NCI-H128 (cell line): ENCODE data around the gene SERTM2.
A peak's percentile ranks its signal among the peaks of the same experiment; 100 is the strongest.
"Not testable (repeated sequence)": the region's sequence is repeated elsewhere in the genome, so short reads cannot be mapped to it uniquely, and the experiment has no call there.

Experiments used
- DNase-seq: peaks from one replicate; lab custom pipeline; 2025; ENCODE audit not compliant: unreplicated experiment; lab: John Stamatoyannopoulos, UW

Gene SERTM2

DNA sequence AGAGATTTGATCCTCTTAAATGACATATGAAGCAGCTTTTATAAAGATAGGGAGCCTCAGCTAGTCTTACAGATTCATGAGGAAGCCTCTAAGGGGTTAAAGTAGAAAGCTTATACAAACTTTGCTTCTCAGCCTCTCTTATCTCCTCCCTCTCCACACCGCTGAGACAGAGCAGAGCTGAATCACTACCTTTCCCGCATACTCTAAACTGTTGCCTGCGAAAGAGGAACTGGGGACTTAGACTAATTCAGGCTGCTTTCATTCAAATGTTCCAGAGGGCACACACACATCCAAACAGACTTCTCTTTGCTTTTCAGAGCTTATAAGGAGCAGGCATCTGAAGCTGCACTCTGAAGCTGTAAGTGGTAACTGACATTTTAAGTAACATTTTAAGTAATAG, at the start of gene SERTM2:
TSS of gene SERTM2 (plus strand) at position 169 of the 400 bp plus-strand sequence. CDS start 7,213 bp downstream, outside the sequence.
- DNase-seq: no peak

DNA sequence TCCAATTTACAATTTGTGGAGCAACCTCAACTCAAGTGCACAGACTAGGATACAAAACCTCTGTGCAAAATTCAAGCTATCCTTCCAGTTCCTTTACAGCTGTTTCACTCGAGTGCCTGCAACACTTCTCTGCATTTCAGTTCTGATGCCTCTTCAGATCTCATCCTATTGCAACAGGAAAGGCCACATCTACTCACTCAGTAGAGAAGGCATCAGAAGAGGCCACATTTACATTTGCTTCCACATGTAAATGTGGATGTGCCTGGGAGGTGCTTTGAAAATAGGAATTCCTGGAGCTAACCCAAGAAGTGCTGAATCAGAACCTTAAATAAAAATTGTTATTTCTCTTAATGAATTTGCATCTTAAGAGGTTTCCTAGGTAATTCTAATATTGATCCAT, 45.8 kb upstream of the SERTM2 start:
- no peak for DNase-seq

DNA sequence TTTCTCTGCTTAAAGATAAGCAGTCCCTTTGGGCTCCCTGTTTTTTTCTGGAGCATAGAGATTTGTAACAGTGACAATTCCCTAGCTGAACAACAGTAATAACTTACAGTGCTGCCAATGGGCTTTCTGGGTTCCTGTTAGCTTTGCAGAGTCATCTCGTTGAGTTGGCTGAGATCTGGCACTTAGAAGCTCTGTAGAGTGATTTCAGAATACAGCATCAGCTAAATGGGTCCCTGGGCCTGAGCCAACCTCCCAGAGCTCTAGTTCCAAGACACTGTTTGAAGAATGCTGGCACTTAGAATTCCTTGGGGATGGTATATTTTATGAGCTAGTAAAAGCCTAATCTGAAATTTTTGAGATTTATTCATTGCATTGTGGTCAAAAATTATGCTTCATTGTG, 43.5 kb upstream of the SERTM2 start:
- peak; percentile 20 for DNase-seq

DNA sequence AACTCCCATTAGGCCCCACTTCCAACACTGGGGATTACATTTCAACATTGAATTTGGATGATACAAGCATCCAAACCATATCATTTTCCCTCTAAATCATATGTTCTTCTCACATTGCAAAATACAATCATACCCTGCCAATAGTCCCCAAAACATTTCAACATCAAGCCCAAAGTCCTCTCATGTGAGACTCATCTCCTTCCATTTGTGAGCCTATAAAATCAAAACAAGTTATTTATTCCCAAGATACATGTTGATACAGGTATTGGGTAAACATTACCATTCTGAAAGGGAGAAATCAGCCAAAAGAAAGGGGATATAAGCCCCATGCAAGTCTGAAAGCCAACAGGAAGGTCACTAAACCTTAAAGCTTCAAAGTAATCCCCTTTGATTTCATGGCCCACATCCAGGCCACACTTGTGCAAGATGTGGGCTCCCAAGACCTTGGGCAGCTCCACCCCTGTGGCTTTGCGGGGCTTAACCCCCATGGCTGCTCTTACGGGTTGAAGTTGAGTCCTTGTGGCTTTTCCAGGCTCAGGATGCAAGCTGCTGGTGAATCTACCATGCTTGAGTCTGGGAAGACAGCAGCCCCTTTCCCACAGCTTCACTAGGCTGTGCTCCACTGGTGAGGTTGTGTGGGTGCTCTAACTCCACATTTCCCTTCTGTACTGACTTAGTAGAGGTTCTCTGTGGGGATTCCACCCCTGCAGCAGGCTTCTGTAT, 40.6 kb upstream of the SERTM2 start:
- DNase-seq: no peak

DNA sequence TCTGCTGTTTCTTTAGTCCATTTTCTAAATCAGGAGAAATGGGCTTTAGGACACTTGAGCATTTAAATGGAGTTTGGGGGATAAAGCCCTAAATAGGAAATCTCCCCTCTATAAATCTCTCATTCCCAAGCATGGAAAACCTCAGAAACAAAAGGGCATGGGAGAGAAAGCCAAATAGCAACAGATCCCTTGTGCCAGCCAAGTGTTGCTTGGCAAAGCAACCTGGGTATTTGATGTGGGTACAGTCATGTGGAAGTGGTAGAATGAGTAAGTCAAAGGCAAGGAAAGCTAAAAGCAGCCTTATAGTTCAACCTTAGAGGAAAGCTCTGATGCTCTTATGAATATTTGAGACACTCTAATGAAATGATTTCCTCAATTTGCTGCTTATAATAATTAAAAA, 29.5 kb upstream of the SERTM2 start:
- DNase-seq: no peak

DNA sequence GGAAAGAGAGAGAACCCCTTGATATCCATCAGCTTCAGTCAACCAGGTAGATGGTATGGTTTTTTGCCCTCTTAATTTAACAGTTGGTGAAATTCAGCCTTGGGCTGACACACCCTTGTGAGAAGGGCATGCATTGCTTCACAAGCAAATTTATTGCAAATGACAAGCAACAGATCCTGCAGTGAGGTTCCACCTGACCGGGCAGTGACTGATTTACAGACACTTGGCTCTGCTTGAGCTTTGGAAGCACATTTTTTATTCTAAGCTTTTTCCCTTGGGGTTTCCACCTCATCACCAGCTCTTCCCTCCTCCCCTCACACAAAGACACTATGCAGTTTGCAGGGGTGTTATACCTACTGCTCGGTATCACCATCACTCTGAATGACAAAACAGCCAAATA, 28.3 kb upstream of the SERTM2 start:
- DNase-seq: no peak

DNA sequence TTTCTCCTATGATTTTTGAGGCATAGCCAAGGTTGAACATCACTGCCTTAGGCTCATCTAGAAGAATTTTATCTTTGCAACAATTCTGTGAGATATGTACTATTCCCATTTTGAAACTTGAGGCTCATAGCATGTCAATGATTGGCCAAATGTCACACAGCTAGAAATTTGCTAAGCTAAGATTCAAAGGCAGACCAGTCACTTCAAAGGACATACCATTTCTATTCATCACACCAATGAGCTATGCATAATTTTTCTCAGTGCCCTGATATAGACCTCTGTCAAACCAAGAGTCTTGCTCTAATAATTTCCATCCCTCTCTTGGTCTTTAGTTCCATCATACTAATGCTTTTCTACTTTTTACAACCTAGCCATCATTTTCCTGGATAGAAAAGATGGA, 27.6 kb upstream of the SERTM2 start:
- no peak for DNase-seq

DNA sequence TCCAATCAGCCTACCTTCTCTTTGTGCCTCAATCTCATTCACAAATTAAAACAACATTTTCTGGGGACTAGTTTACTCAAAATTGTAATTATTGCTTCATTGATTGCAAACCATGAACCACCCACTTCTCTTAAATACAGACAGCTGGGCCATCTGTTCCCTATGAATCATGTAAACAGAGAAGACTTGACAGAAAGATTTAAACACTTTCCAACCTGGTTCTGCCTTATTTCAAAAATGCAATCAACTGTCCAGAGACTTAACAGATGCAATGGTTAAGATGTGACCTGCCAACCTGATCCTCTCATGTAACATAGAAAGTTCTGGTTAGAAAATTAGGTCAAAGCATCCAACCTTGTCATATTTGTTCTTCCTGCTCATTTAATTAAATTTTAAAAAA, 20.8 kb upstream of the SERTM2 start:
- no peak for DNase-seq

DNA sequence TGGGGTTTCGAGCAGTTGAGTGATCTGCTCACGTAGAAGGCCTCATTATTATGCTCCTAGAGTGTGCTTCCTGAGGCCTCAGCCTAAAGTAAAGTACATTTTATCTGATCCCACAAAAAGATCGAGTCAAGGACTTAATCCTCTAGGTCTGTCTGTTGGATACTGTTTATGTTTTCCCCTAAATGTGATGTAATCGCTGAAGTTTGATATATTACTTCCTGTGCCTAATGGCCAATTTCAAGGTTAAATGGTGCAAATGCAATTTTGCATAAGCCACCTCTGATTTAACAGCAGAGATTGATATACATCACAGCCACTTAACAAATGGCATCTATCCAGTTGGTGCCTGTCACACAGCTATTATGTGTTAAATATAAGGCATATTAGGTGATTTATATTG, 19.4 kb upstream of the SERTM2 start:
- no peak for DNase-seq

DNA sequence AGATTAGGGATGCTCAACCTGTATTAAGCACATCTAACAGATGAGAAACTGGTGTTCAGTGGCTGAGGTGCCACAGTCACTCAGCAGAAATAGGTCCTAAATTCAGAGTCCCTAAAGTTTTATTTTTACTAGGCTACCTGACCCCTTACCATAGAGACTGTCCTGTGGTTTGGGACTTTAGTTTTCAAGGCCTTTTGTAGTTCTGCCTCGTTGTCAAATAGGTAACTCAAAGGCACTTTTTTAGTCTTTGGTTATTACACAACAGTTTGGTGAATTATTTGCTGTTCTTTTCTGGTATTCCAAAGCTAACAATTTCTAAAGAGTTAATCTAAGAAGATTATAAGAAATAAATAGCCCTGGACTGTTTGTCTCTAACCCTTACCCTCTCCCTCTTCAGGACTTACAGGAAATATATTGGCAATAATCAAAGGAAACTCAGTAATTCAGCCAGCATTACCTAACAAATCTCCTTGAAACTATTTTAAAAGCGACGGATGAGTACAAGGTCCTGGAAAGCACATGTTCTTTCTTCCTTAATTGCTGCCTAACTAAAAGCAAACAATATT, 12.8 kb upstream of the SERTM2 start:
- no peak for DNase-seq

DNA sequence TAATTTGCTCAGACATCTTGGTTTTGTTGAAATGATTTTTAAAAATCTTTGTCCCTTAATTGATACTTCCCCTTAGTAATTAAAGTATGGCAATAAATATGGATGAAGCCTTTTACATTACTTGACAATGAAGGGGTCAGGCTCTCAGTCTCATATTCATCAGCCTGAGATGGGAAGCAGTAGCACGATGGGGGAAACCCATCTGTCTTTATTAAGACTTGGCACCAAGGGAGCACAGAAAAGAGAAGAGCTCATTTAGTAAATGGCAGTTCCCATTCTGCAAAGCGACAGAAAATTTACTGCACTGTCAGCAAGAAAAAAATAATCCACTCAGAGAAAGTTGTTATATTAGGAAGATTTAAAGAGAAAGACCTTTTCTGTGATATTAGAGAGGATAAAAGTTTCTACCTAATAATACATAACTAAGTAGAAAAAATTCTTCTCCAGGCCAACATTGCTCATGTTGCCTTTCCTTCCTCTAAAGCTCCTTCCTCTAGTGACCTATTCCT, 7.9 kb upstream of the SERTM2 start:
- no peak for DNase-seq

DNA sequence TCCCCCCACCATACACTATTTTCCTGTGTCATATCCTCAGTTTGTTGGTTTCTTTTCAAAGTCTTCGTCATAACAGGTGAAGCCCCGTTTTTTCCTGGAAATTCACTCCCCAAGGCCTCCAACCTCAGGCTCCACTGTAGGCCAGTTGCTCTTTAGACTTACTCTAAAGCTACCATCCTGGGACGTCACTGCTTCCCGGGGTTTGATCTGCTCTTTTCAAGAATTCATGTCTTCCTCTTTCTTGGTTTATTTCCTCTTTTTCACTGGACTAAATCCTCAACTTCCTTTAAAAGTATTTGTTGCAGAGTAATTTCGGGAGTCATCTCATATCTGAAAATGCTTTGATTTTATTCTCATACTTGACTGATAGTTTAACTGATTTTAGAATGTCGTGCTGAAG, 6.5 kb upstream of the SERTM2 start:
- DNase-seq: no peak

DNA sequence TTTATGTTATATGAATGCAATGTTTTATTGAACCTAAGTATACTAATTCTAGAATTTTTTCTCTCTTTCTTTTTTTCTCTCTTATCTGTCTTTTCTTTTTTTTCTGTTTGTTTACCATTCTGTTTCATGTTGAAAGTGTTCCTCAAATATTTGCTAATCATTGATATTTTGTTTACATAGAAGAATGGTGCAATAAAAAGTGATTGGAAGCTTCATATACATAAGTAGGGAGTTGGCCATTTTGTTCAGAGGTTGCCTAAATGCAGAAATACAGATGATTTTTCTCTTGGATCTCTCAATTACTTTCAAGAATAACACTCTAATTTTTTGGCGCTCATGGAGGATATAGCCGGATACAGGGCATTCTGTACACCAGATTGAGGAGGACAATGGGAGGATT, 5.7 kb upstream of the SERTM2 start:
- DNase-seq: no peak

DNA sequence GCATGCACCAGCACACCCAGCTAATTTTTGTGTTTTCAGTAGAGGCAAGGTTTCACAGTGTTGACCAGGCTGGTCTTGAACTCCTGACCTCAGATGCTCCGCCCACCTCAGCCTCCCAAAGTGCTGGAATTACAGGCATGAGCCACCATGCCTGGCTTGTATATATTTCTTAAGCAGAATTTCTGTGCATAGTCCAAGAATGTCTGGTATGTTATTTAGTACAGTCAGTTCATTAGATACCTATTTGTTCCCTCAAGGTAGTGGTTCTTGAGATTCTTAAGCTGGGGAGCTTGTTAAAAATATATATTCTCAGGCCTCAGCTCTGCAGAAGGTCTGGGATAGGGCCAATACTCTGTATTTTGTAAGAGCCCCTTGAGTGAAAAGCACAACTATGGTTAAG, 4.6 kb upstream of the SERTM2 start:
- no peak for DNase-seq

DNA sequence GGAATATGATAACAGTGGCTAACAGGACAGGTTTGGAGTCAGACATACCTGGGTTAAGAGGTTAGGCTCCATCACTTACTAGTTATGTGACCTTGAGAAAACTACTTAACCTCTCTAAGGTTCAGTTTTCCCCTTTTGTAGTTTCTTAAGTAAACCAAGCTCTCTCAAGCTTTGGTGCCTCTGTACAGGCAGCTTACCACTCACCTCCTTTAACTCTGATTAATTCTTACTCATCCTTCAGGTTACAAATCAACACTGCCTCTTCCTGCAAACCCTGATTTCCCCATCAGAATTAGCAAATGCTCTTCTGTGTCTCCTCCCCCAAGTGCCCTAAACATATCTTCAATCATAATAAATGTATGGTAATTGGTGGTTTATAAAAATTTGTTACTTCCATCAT, 3.5 kb upstream of the SERTM2 start:
- no peak for DNase-seq

DNA sequence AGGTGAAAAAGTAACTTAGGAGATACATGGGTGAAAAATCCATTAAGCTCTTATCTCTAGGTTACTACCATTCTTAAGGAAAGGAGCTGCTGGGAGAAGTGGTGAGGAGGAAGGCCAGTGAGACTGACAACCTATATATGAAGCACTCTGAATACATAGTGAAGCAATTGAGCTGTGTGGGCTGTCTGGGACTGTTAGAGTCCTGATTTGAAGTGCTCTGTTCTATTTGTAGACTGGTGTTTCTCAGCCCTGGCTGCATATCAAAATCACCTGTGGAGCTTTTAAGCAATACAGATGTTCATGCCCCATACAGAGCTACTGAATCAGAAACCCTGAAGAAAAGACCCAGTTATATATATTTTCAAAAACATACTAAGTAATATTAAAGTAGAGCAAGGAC, 3.9 kb downstream of the SERTM2 start:
- DNase-seq: no peak

DNA sequence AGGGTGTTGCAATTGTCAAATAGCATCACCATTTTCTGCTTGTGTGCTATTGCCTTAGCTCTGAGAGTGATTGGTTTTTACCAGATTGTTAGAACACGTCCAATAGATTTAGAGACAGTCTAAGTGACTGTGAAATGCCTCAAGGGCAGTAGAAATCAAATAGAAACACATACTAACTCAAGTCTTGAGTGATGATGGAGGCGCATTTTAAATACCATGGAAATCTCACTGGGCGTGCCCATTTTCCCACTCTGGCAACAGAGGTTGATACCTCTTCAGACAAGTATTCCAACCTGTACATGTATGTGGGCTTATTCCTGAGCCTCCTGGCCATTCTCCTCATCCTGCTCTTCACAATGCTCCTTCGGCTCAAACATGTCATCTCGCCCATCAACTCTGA, 7.2 kb downstream of the SERTM2 start:
- no peak for DNase-seq

DNA sequence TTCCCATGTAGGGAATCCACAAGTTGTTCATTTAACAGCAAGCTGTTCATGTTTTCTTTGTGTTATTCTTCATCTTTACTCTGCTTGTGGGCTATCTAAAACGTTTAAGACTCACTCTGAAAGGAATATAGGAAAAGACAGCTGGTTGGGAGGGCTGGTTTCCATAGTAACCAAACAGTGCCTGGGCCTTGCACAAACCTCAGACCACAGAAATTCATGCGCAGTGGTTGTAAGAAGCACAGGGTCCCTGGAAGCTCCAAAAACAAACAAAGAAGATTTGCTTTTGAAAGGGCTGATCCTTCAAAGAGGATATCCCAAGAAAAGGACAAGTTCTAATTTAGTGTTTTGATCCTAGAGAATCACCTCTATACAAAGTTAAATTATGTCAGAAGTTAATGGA, 7.8 kb downstream of the SERTM2 start:
- no peak for DNase-seq

DNA sequence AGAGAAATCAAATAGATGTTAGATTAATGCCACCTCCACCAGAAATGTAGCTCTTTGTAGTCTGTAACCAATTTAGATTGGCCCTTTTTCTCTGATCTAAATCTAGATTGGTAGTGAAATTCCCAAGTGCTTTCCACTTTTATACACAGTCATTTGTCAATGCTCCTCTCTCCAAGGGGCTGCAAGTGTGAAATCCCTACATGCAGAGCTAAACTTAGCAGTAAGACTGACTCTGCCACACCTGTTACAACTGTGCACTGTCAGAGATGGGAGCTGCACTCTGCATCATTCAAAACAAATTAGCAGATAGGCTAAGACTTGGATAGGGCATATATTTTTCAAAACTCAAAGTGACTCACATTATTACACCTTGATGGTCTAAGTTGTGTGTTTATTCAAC, 9.1 kb downstream of the SERTM2 start:
- DNase-seq: no peak

DNA sequence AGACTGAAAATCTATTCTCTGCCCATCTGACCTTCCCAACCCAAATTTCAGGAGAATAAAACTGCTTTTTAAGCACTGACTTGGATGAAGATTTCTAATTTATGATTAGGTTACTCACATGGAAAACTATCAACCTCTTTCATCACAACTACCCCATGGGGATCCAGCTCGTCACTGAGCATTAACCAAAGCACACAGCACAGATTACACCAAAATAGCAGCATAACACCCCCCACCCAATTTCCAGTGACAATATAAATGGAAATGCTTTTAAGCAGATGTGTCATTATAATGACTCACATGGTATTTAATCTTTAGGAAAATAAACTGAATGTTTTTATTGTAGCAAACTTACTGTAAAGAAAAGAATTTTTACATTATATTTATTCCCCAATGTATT, 9.7 kb downstream of the SERTM2 start:
- no peak for DNase-seq

DNA sequence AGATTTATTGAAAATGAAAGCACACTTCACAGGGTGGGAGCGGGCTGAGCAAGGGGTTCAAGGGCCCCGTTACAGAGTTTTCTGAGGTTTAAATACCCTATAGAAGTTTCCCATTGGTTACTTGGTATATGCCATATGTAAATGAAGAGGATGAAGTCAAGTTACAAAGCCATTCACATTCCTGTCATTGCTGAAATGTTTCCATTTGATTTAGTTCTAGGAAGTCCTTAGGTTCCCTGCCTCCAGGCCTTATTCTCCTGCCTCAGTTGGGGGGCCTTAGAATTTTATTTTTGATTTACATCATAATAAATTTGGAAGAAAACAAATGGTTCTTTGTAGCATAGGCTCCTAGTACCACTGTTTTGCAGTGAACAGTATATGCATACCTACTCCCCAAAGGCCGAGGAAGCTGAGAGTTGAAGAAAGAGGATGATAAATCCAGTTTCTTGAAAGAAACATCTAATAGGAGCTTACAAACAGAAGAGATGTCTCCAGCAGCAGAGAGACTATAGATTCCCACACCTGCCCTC, 31.8 kb downstream of the SERTM2 start:
- DNase-seq: no peak

DNA sequence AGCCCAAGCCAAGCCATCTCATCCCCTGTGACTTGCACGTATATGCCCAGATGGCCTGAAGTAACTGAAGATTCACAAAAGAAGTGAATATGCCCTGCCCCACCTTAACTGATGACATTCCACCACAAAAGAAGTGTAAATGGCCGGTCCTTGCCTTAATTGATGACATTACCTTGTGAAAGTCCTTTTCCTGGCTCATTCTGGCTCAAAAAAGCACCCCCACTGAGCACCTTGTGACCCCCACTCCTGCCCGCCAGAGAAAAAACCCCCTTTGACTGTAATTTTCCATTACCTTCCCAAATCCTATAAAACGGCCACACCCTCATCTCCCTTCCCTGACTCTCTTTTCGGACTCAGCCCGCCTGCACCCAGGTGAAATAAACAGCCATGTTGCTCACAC, 37.8 kb downstream of the SERTM2 start:
- DNase-seq: not testable (repeated sequence)
